SK-N-SH (cell line): ENCODE results near the gene PELI3. TPM values are rescaled to one million over a fixed set of nuclear protein-coding genes. Genes with fewer than 3 reads are reported as not detected.
A peak's percentile ranks its signal among the peaks of the same experiment; 100 is the strongest.

Experiments
- CTCF ChIA-PET: fragments of 300-600, 350-600 bp; formaldehyde crosslinking; extraction: SDS; loops from one replicate; lab custom pipeline; 2021; lab: Yijun Ruan, JAX
- POLR2A ChIA-PET: fragments of 350-600 bp; sonication (Branson Sonifier 250); formaldehyde crosslinking; extraction: SDS; loops from one replicate; lab custom pipeline; 2020; ENCODE audit warnings: antibody characterized with exemption, inconsistent platforms; lab: Yijun Ruan, JAX
- DNase-seq: peaks from one replicate; pipeline ENCODE4 v3.0.0; 2012
- H2AFZ ChIP-seq: fragments of 200-600 bp; sonication (generic); 2 replicates; pipeline ENCODE4 v1.8.1; 2016; ENCODE audit warnings: antibody characterized with exemption, mild to moderate bottlenecking, low read depth
- H3F3A ChIP-seq: fragments of 200-600 bp; sonication (generic); replicated peaks from 2 replicates; pipeline ENCODE3; 2016; ENCODE audit warnings: antibody characterized with exemption, mild to moderate bottlenecking; ENCODE audit not compliant: insufficient read depth
- H3K27ac ChIP-seq, 2 experiments: fragments of 200-500 bp in 1 of 2; fragments of 200-600 bp in 1 of 2; sonication (Bioruptor generic) in 1 of 2; sonication (generic), shearing (Covaris generic) in 1 of 2; 2 replicates each; pipeline versions ENCODE4 v1.5.1 to v1.6.1; 2014 to 2016; ENCODE audit warnings: low read depth in 2 of 2, inconsistent platforms in 1 of 2, low read length in 1 of 2, mild to moderate bottlenecking in 1 of 2, mixed read lengths in 1 of 2
- H3K27me3 ChIP-seq: fragments of 200-600 bp; sonication (generic), shearing (Covaris generic); 2 replicates; pipeline ENCODE4 v1.6.1; 2016; ENCODE audit warnings: mixed run types; ENCODE audit not compliant: insufficient read depth
- H3K36me3 ChIP-seq, 2 experiments: fragments of 200-500 bp in 1 of 2; fragments of 200-600 bp in 1 of 2; sonication (Bioruptor generic) in 1 of 2; sonication (generic) in 1 of 2; replicated peaks in 1 of 2; 2 replicates each; pipeline versions ENCODE3 to v1.5.1; 2014 to 2016; ENCODE audit warnings: low read length in 1 of 2, mild to moderate bottlenecking in 1 of 2; ENCODE audit not compliant: insufficient read depth in 2 of 2, control insufficient read depth in 1 of 2
- H3K4me1 ChIP-seq, 2 experiments: fragments of 200-500 bp in 1 of 2; fragments of 200-600 bp in 1 of 2; sonication (Bioruptor generic) in 1 of 2; sonication (generic), shearing (Covaris generic) in 1 of 2; 2 replicates each; pipeline versions ENCODE4 v1.5.1 to v1.6.1; 2014 to 2016; ENCODE audit warnings: low read depth in 1 of 2, low read length in 1 of 2, mixed run types in 1 of 2; ENCODE audit not compliant: insufficient read depth in 2 of 2, control insufficient read depth in 1 of 2
- H3K4me2 ChIP-seq: fragments of 200-600 bp; sonication (generic), shearing (Covaris generic); 2 replicates; pipeline ENCODE4 v1.6.1; 2017; ENCODE audit warnings: mixed run types
- H3K4me3 ChIP-seq, 2 experiments: fragments of 200-500 bp in 1 of 2; fragments of 200-600 bp in 1 of 2; sonication (Bioruptor generic) in 1 of 2; sonication (generic), shearing (Covaris generic) in 1 of 2; 2 replicates each; pipeline versions ENCODE4 v1.5.1 to v1.8.1; 2014 to 2016; ENCODE audit warnings: low read depth in 2 of 2, inconsistent platforms in 1 of 2, low read length in 1 of 2, mild to moderate bottlenecking in 1 of 2, mixed read lengths in 1 of 2, moderate library complexity in 1 of 2
- H3K79me2 ChIP-seq: fragments of 200-600 bp; sonication (generic); 2 replicates; pipeline ENCODE4 v1.8.1; 2017; ENCODE audit warnings: mild to moderate bottlenecking; ENCODE audit not compliant: insufficient read depth
- H3K9ac ChIP-seq: fragments of 200-600 bp; sonication (generic); 2 replicates; pipeline ENCODE4 v1.6.1; 2017; ENCODE audit warnings: mixed run types
- H3K9me2 ChIP-seq: fragments of 200-600 bp; sonication (generic); 2 replicates; pipeline ENCODE4 v1.6.1; 2017; ENCODE audit warnings: mixed run types
- H3K9me3 ChIP-seq: fragments of 200-600 bp; sonication (generic); 2 replicates; pipeline ENCODE4 v1.6.1; 2017; ENCODE audit warnings: mixed run types, mild to moderate bottlenecking, moderate library complexity
- H4K20me1 ChIP-seq: fragments of 200-600 bp; sonication (generic); 2 replicates; pipeline ENCODE4 v1.6.1; 2017; ENCODE audit warnings: mild to moderate bottlenecking, mixed run types; ENCODE audit not compliant: insufficient read depth
- CHD2 ChIP-seq: fragments of 150-350 bp; IDR thresholded peaks from 2 replicates; pipeline ENCODE4 v1.6.1; 2018; ENCODE audit warnings: low read length; ENCODE audit not compliant: partially characterized antibody
- EP300 ChIP-seq, 2 experiments: IDR thresholded peaks; 2 replicates each; pipeline versions ENCODE4 v1.4.0 to v1.6.1; 2012; ENCODE audit warnings: borderline replicate concordance in 1 of 2, low read depth in 1 of 2, low read length in 1 of 2
- EZH2phosphoT487 ChIP-seq: fragments of 200-600 bp; sonication (generic); IDR thresholded peaks from 2 replicates; pipeline ENCODE4 v1.6.1; 2017; ENCODE audit warnings: low read depth, mixed run types, mild to moderate bottlenecking, antibody characterized with exemption, moderate library complexity, borderline replicate concordance
- GABPA ChIP-seq: IDR thresholded peaks from 2 replicates; pipeline ENCODE4 v1.4.0; 2012; ENCODE audit warnings: low read depth, mild to moderate bottlenecking
- JUND ChIP-seq: IDR thresholded peaks from 2 replicates; pipeline ENCODE4 v1.4.0; 2012
- MEF2A ChIP-seq: IDR thresholded peaks from 2 replicates; pipeline ENCODE4 v1.4.0; 2012; ENCODE audit warnings: low read depth, borderline replicate concordance
- NFIC ChIP-seq: IDR thresholded peaks from 2 replicates; pipeline ENCODE4 v1.4.0; 2012; ENCODE audit warnings: borderline replicate concordance
- NRF1 ChIP-seq: IDR thresholded peaks from 2 replicates; pipeline ENCODE4 v1.6.1; 2012; ENCODE audit warnings: low read depth, mild to moderate bottlenecking, low read length
- POLR2AphosphoS5 ChIP-seq: IDR thresholded peaks from 2 replicates; pipeline ENCODE4 v1.6.1; 2012; ENCODE audit warnings: low read depth, low read length
- RAD21 ChIP-seq: IDR thresholded peaks from 2 replicates; pipeline ENCODE4 v1.6.1; 2012; ENCODE audit warnings: mild to moderate bottlenecking, low read length
- RFX5 ChIP-seq: IDR thresholded peaks from 2 replicates; pipeline ENCODE4 v1.6.1; 2012; ENCODE audit warnings: mild to moderate bottlenecking, improper control_type of control experiment, low read length
- RXRA ChIP-seq: IDR thresholded peaks from 2 replicates; pipeline ENCODE4 v1.4.0; 2012; ENCODE audit warnings: low read depth, mild to moderate bottlenecking, borderline replicate concordance
- SMC3 ChIP-seq: IDR thresholded peaks from 2 replicates; pipeline ENCODE4 v1.6.1; 2012; ENCODE audit warnings: low read depth, low read length, improper control_type of control experiment
- TCF12 ChIP-seq: IDR thresholded peaks from 2 replicates; pipeline ENCODE4 v1.4.0; 2012
- TEAD4 ChIP-seq: IDR thresholded peaks from 2 replicates; pipeline ENCODE4 v1.4.0; 2012; ENCODE audit warnings: mild to moderate bottlenecking, borderline replicate concordance; ENCODE audit not compliant: insufficient read depth
- WGBS: methylation state at CpG from one replicate; pipeline ENCODE4 v1.1.6; 2017; ENCODE audit warnings: low lambda C conversion rate; 5-methylcytosine and 5-hydroxymethylcytosine counted together
- polyA plus RNA-seq, 3 experiments: library from polyadenylated mRNA; depleted of rRNA; stranded (reverse); fragments of >200 nt; gene quantifications; 2 replicates each; pipeline ENCODE4 v1.2.3, GENCODE V29; 2012
- TF ChIP-seq, protein P1 (sequence below): IDR thresholded peaks from 2 replicates; pipeline ENCODE4 v1.6.1; 2012; ENCODE audit warnings: mild to moderate bottlenecking, low read depth, low read length, moderate library complexity
- TF ChIP-seq, protein P2 (sequence below): fragments of 150-350 bp; IDR thresholded peaks from 2 replicates; pipeline ENCODE4 v1.6.1; 2017; ENCODE audit warnings: antibody characterized with exemption, low read length, low read depth, borderline replicate concordance
- TF ChIP-seq, protein P3 (sequence below): fragments of 200-600 bp; sonication (generic); IDR thresholded peaks from 2 replicates; pipeline ENCODE4 v1.6.1; 2017; ENCODE audit warnings: antibody characterized with exemption, mild to moderate bottlenecking, moderate library complexity
- TF ChIP-seq, protein P4 (sequence below): IDR thresholded peaks from 2 replicates; pipeline ENCODE4 v1.4.0; 2012; ENCODE audit warnings: low read depth
- TF ChIP-seq, protein P5 (sequence below): IDR thresholded peaks from 2 replicates; pipeline ENCODE4; 2012
- TF ChIP-seq, protein P6 (sequence below): IDR thresholded peaks from 2 replicates; pipeline ENCODE4 v1.4.0; 2012; ENCODE audit warnings: low read depth, borderline replicate concordance

Gene PELI3
- polyA plus RNA-seq, 1 of the 3 experiments (the other 2 are of a cell fraction), result 7.0 TPM

DNA sequence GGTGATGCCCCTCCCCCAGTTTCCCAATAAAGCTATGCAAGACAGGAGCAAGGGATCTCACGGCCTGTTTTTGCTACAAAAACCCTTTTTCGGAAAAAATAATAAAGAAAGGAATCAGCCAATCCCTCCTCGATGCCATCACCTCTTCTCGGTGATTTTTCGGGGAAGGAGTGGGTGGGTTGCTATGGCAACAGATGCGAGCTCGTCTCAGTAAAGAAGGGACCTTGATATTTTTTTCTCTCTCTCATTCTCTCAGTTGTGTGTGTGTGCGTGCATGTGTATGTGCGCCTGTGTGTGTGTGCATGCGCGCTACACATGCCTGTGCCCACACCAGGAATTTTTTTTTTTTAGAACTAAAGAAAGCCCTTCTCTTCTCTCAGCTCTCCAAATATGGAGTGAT lies 49.7 kb upstream of the PELI3 start (continued):
- TF ChIP-seq RXRA (no peak), RFX5 (no peak), MEF2A (no peak)

DNA sequence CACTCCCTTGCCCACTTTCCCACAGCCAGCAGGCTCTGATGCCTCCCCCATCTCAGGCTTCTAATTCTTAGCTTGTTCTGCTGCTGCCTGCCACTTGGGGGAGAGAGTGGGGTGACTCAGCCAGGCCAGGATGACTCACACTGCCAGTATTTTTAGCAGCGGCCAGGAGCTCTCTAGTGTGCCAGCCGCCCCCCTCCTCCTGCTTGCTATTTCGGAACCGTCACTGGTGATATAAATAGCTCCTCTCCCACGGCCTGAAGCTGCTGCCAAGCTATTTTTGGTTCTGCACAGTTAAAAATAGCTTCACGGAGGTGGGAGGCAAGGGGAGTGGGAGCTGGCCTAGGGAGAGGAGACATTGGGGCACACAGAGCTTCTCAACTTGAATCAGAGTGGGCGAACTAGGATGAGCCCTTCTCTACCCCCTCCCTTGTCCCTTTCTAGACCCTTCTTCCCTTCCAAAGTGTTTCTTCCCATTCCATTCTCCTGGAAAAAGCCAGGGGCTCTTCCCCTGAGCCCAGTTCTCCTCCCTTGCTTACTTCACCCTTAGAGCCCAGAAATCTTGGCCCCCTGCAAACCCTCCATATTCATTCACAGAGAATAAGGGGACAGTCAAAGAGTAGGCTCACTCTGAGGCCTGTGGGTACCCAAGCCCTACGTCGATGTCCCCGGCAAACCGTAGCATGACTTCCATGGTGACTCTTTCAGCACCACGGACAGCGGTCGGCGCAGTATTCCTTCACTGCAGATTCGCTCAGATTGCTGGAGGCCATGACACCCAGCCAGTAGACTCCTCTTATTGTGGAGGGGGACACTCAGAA lies 48.3 kb upstream of the PELI3 start:
- Histone ChIP-seq H3K4me2 (peak overlapping the region; percentile 63; the same call in 1 of the 2 replicates), H3F3A (peaks cover 21% of the 10 kb centered on the region), H3K27ac (peak overlapping the region in 1 of 2 experiments; percentile 53; a peak in 1 of 4 replicates), H4K20me1 (peaks cover 32% of the 10 kb centered on the region), H3K9me3 (no peaks in the 10 kb centered on the region), H3K9ac (no peak overlapping the region), H3K79me2 (no peaks in the 10 kb centered on the region), H3K4me1 (peaks cover 4 to 14% of the 10 kb centered on the region in 2 experiments; a peak in 2 of 4 replicates), H2AFZ (no peak overlapping the region), H3K4me3 (no peak overlapping the region), H3K36me3 (no peaks in the 10 kb centered on the region), H3K9me2 (no peaks in the 10 kb centered on the region), H3K27me3 (peaks cover 33% of the 10 kb centered on the region)
- POLR2A ChIA-PET, result interaction anchor here (0.5 kb wide), 1 partner anchor 294 kb away, joined by 4 read pairs; no protein-coding TSS in a partner anchor
- CTCF ChIA-PET, result interaction anchor here (0.8 to 22.6 kb wide), 18 partner anchors 4 to 416 kb away, joined by 3 to 617 read pairs (median 5); partner anchors contain the start of genes CTSF, MRPL11, NPAS4 and RBM4B
- DNase-seq, result peak; percentile 85
- WGBS, result 48% methylated on average over 15 of the region's 16 CpGs
- TF ChIP-seq EZH2phosphoT487, result no peak
- no peak for TF ChIP-seq CHD2
- TF ChIP-seq EP300 (IDR thresholded peaks at IDR 0.05; ENCODE audit: borderline replicate concordance in 1 of 2, low read depth in 1 of 2, low read length in 1 of 2), result peak in 1 of 2 experiments; percentile 36; a peak in 1 of 4 replicates
- peak; percentile 72; the same call in 1 of the 2 replicates for TF ChIP-seq RXRA
- TF ChIP-seq MEF2A, result peak; percentile 100
- peak; percentile 37; the same call in 1 of the 2 replicates for TF ChIP-seq SMC3
- no peak for TF ChIP-seq NRF1
- TF ChIP-seq, protein P1, sequence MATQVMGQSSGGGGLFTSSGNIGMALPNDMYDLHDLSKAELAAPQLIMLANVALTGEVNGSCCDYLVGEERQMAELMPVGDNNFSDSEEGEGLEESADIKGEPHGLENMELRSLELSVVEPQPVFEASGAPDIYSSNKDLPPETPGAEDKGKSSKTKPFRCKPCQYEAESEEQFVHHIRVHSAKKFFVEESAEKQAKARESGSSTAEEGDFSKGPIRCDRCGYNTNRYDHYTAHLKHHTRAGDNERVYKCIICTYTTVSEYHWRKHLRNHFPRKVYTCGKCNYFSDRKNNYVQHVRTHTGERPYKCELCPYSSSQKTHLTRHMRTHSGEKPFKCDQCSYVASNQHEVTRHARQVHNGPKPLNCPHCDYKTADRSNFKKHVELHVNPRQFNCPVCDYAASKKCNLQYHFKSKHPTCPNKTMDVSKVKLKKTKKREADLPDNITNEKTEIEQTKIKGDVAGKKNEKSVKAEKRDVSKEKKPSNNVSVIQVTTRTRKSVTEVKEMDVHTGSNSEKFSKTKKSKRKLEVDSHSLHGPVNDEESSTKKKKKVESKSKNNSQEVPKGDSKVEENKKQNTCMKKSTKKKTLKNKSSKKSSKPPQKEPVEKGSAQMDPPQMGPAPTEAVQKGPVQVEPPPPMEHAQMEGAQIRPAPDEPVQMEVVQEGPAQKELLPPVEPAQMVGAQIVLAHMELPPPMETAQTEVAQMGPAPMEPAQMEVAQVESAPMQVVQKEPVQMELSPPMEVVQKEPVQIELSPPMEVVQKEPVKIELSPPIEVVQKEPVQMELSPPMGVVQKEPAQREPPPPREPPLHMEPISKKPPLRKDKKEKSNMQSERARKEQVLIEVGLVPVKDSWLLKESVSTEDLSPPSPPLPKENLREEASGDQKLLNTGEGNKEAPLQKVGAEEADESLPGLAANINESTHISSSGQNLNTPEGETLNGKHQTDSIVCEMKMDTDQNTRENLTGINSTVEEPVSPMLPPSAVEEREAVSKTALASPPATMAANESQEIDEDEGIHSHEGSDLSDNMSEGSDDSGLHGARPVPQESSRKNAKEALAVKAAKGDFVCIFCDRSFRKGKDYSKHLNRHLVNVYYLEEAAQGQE, result peak; percentile 98
- TF ChIP-seq, protein P2, sequence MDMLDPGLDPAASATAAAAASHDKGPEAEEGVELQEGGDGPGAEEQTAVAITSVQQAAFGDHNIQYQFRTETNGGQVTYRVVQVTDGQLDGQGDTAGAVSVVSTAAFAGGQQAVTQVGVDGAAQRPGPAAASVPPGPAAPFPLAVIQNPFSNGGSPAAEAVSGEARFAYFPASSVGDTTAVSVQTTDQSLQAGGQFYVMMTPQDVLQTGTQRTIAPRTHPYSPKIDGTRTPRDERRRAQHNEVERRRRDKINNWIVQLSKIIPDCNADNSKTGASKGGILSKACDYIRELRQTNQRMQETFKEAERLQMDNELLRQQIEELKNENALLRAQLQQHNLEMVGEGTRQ, result no peak
- TF ChIP-seq RAD21, result peak; percentile 51
- peak; percentile 64 for TF ChIP-seq TCF12
- TF ChIP-seq, protein P3, sequence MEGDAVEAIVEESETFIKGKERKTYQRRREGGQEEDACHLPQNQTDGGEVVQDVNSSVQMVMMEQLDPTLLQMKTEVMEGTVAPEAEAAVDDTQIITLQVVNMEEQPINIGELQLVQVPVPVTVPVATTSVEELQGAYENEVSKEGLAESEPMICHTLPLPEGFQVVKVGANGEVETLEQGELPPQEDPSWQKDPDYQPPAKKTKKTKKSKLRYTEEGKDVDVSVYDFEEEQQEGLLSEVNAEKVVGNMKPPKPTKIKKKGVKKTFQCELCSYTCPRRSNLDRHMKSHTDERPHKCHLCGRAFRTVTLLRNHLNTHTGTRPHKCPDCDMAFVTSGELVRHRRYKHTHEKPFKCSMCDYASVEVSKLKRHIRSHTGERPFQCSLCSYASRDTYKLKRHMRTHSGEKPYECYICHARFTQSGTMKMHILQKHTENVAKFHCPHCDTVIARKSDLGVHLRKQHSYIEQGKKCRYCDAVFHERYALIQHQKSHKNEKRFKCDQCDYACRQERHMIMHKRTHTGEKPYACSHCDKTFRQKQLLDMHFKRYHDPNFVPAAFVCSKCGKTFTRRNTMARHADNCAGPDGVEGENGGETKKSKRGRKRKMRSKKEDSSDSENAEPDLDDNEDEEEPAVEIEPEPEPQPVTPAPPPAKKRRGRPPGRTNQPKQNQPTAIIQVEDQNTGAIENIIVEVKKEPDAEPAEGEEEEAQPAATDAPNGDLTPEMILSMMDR, result peak; percentile 62
- TF ChIP-seq, protein P4, sequence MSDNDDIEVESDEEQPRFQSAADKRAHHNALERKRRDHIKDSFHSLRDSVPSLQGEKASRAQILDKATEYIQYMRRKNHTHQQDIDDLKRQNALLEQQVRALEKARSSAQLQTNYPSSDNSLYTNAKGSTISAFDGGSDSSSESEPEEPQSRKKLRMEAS, result peak; percentile 37; the same call in 1 of the 2 replicates
- peak; percentile 70; the same call in 1 of the 2 replicates for TF ChIP-seq POLR2AphosphoS5
- peak; percentile 83 for TF ChIP-seq NFIC
- TF ChIP-seq, protein P5, sequence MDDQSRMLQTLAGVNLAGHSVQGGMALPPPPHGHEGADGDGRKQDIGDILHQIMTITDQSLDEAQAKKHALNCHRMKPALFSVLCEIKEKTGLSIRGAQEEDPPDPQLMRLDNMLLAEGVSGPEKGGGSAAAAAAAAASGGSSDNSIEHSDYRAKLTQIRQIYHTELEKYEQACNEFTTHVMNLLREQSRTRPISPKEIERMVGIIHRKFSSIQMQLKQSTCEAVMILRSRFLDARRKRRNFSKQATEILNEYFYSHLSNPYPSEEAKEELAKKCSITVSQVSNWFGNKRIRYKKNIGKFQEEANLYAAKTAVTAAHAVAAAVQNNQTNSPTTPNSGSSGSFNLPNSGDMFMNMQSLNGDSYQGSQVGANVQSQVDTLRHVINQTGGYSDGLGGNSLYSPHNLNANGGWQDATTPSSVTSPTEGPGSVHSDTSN, result peak; percentile 31
- peak; percentile 99 for TF ChIP-seq JUND
- no peak for TF ChIP-seq GABPA
- TF ChIP-seq, protein P6, sequence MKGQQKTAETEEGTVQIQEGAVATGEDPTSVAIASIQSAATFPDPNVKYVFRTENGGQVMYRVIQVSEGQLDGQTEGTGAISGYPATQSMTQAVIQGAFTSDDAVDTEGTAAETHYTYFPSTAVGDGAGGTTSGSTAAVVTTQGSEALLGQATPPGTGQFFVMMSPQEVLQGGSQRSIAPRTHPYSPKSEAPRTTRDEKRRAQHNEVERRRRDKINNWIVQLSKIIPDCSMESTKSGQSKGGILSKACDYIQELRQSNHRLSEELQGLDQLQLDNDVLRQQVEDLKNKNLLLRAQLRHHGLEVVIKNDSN, result no peak
- TF ChIP-seq TEAD4, result 0 out of 2 replicates have a peak, but pooled peaks have one; percentile 33
